ENCODE measurements around the gene ZIC5.

DNA sequence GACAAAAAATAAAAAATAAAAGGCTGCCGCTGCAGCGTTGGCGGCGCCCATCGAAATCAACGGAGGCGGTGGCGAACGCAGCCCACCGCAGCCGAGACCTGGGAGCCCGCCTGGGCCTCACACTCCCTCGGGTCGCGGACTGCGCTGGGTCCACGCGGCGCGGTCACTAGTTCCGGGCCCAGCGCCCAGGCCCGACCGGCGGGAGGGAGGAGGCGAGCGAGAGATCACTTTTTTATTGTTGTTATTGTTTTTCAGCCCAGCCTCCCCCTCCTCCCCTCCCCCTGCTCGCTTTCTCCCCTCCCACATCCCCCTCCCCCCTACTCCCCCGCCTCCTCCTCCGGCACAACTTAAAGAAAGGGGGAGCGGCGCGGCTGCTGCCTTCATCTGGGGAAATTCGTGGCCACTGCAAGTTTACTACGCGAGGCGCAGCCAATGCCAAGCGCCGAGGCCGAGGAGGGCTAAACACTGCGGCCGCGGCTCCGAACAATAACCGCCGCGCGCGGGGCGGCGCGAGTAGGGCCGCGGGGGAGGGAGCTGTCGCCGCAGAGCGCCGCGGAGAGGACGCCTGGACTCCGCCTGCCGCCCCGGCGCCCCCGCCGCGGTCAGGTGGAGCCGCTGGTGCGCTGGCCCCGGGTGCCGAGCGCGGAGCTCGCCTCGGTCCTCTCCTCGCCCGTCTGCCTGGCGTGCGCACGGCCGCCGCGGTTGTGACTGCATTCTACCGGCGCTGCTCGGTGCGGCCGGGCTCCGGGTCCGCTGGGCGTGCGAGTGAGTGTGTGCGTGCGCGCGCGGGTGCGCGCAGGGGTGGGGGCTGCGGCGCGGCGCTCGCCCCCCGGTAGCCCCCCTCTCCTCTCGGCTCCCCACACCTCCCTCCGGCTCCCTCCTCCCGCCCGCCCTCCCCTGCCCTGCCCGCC is 9.5 kb upstream of the ZIC5 start:
- no peak for TF ChIP-seq POLR2A (IDR thresholded peaks at IDR 0.05)
- TF ChIP-seq EP300 (IDR thresholded peaks at IDR 0.05), result no peak
- TF ChIP-seq, protein P1, sequence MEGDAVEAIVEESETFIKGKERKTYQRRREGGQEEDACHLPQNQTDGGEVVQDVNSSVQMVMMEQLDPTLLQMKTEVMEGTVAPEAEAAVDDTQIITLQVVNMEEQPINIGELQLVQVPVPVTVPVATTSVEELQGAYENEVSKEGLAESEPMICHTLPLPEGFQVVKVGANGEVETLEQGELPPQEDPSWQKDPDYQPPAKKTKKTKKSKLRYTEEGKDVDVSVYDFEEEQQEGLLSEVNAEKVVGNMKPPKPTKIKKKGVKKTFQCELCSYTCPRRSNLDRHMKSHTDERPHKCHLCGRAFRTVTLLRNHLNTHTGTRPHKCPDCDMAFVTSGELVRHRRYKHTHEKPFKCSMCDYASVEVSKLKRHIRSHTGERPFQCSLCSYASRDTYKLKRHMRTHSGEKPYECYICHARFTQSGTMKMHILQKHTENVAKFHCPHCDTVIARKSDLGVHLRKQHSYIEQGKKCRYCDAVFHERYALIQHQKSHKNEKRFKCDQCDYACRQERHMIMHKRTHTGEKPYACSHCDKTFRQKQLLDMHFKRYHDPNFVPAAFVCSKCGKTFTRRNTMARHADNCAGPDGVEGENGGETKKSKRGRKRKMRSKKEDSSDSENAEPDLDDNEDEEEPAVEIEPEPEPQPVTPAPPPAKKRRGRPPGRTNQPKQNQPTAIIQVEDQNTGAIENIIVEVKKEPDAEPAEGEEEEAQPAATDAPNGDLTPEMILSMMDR (IDR thresholded peaks at IDR 0.05), result no peak
- no peak for TF ChIP-seq POLR2AphosphoS5 (IDR thresholded peaks at IDR 0.05)
